Measurements from ENCODE around the gene EPHA6. TPM values are rescaled to one million over a fixed set of nuclear protein-coding genes. Genes with fewer than 3 reads are reported as not detected.

EPHA6 gene
- total RNA-seq, 1 experiment from 2014 or later, result 2.7 TPM

DNA sequence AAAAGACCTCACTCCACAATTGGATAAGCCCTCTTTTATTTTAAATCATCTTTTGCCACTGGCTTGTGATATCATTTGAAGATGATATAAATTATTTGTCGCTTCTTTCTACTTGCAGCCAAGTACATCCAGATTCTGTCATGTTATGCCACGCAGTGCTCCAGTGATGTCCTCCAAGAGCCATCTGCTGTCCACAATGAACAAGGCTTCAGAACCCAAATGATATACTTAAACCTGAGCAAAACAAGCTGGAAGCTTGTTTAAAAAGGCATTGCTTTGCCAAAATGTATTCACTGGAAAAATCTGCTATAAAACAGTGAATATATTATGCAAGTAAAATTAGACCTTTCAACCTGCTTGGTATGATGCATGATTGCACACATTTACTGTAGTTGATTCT is 891.4 kb downstream of the EPHA6 start:
- Mint-ChIP-seq H3K4me3 (ENCODE audit: unreplicated experiment) (no peak overlapping the region), H3K9me3 (ENCODE audit: unreplicated experiment) (no peaks in the 10 kb centered on the region), H3K36me3 (ENCODE audit: insufficient read depth, unreplicated experiment) (no peaks in the 10 kb centered on the region), H3K27me3 (ENCODE audit: insufficient read depth, unreplicated experiment) (peaks cover 2% of the 10 kb centered on the region), H3K27ac (ENCODE audit: unreplicated experiment) (no peak overlapping the region), H3K4me1 (ENCODE audit: low read depth, unreplicated experiment) (no peaks in the 10 kb centered on the region)
- no peaks in the 10 kb centered on the region for H3K4me1 ChIP-seq
- H3K9me3 ChIP-seq, result no peaks in the 10 kb centered on the region; the same call in 1 of the 2 replicates
- BruUV-seq (replicated peaks), result no TSS peak
- no peaks in the 10 kb centered on the region for H3K27me3 ChIP-seq (replicated peaks; ENCODE audit: control insufficient read depth, insufficient read depth, low read length)
- no peak for DNase-seq
- POLR2A ChIA-PET, result no interaction called here
- no peak overlapping the region for H3K4me3 ChIP-seq (ENCODE audit: low read depth, low read length)
- intact Hi-C loops (cut with micrococcal nuclease; ENCODE audit: unreplicated experiment), result no loop called here
- CTCF ChIA-PET, result no interaction called here
- H3K36me3 ChIP-seq (ENCODE audit: control insufficient read depth, insufficient read depth, low read length), result no peaks in the 10 kb centered on the region
- TF ChIP-seq, protein P1, sequence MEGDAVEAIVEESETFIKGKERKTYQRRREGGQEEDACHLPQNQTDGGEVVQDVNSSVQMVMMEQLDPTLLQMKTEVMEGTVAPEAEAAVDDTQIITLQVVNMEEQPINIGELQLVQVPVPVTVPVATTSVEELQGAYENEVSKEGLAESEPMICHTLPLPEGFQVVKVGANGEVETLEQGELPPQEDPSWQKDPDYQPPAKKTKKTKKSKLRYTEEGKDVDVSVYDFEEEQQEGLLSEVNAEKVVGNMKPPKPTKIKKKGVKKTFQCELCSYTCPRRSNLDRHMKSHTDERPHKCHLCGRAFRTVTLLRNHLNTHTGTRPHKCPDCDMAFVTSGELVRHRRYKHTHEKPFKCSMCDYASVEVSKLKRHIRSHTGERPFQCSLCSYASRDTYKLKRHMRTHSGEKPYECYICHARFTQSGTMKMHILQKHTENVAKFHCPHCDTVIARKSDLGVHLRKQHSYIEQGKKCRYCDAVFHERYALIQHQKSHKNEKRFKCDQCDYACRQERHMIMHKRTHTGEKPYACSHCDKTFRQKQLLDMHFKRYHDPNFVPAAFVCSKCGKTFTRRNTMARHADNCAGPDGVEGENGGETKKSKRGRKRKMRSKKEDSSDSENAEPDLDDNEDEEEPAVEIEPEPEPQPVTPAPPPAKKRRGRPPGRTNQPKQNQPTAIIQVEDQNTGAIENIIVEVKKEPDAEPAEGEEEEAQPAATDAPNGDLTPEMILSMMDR (IDR thresholded peaks at IDR 0.05; ENCODE audit: insufficient read depth in 1 of 2, low read depth in 1 of 2, low read length in 1 of 2, severe bottlenecking in 1 of 2, unreplicated experiment in 1 of 2), result no peak

DNA sequence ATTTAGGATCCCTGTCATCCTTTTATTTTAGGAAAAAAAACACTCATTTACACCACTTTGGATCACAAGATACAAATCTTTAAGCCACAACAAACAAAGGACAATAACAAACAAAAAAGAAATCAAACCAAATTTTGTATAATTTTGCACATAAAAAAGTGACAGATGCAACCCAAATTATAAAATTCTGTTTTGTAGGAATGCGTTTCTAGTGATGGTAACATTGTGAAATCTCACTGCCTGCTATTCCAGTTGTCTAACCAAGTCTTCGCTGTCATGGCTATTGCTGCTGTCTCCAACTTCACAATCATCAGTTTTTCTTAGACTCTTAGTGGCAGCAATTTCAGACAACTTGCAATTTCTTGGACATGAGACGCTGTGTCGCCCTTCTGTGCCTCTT is 891.8 kb downstream of the EPHA6 start:
- H3K4me3 ChIP-seq (ENCODE audit: low read depth, low read length), result no peak overlapping the region
- H3K4me1 ChIP-seq, result no peaks in the 10 kb centered on the region
- no peaks in the 10 kb centered on the region for H3K27me3 Mint-ChIP-seq (ENCODE audit: insufficient read depth, unreplicated experiment)
- no peaks in the 10 kb centered on the region for H3K27me3 ChIP-seq (replicated peaks; ENCODE audit: control insufficient read depth, insufficient read depth, low read length)
- POLR2A ChIA-PET, result no interaction called here
- H3K4me1 Mint-ChIP-seq (ENCODE audit: low read depth, unreplicated experiment), result no peaks in the 10 kb centered on the region
- TF ChIP-seq, protein P1 (IDR thresholded peaks at IDR 0.05; ENCODE audit: insufficient read depth in 1 of 2, low read depth in 1 of 2, low read length in 1 of 2, severe bottlenecking in 1 of 2, unreplicated experiment in 1 of 2), result no peak
- intact Hi-C loops (cut with micrococcal nuclease; ENCODE audit: unreplicated experiment), result no loop called here
- H3K36me3 ChIP-seq (ENCODE audit: control insufficient read depth, insufficient read depth, low read length), result no peaks in the 10 kb centered on the region
- H3K4me3 Mint-ChIP-seq (ENCODE audit: unreplicated experiment), result no peak overlapping the region
- H3K9me3 Mint-ChIP-seq (ENCODE audit: unreplicated experiment), result no peaks in the 10 kb centered on the region
- H3K36me3 Mint-ChIP-seq (ENCODE audit: insufficient read depth, unreplicated experiment), result no peaks in the 10 kb centered on the region
- CTCF ChIA-PET, result no interaction called here
- no TSS peak for BruUV-seq (replicated peaks)
- H3K9me3 ChIP-seq, result no peaks in the 10 kb centered on the region; the same call in 1 of the 2 replicates
- no peak overlapping the region for H3K27ac Mint-ChIP-seq (ENCODE audit: unreplicated experiment)
- no peak for DNase-seq

DNA sequence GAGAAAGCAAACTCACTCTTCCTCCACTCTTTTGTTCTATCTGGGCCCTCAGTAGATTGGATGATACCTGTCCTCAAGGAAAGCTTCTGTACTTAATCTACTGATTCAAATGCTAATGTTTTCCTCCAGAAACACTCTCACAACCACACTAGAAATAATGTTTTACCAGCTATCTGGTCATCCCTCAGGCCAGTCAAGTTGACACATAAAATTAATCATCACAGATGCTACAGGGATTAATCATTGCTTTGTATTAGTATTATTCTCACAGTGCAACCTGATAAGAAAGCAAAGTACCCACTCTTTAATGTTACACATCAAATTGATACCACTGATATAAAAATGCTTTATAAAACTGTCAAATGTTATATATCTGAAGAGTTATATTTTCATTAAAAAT is 897.3 kb downstream of the EPHA6 start:
- ChIA-PET CTCF (no interaction called here), POLR2A (no interaction called here)
- no peak for DNase-seq
- no peak overlapping the region for H3K4me3 Mint-ChIP-seq (ENCODE audit: unreplicated experiment)
- no peak overlapping the region for H3K27ac Mint-ChIP-seq (ENCODE audit: unreplicated experiment)
- H3K27me3 Mint-ChIP-seq (ENCODE audit: insufficient read depth, unreplicated experiment), result peaks cover 6% of the 10 kb centered on the region
- no peaks in the 10 kb centered on the region for H3K9me3 Mint-ChIP-seq (ENCODE audit: unreplicated experiment)
- Histone ChIP-seq H3K4me3 (ENCODE audit: low read depth, low read length) (no peak overlapping the region), H3K4me1 (no peaks in the 10 kb centered on the region), H3K9me3 (no peaks in the 10 kb centered on the region; the same call in 1 of the 2 replicates), H3K27me3 (replicated peaks; ENCODE audit: control insufficient read depth, insufficient read depth, low read length) (no peaks in the 10 kb centered on the region), H3K36me3 (ENCODE audit: control insufficient read depth, insufficient read depth, low read length) (no peaks in the 10 kb centered on the region)
- no peaks in the 10 kb centered on the region for H3K4me1 Mint-ChIP-seq (ENCODE audit: low read depth, unreplicated experiment)
- H3K36me3 Mint-ChIP-seq (ENCODE audit: insufficient read depth, unreplicated experiment), result no peaks in the 10 kb centered on the region
- TF ChIP-seq, protein P1 (IDR thresholded peaks at IDR 0.05; ENCODE audit: insufficient read depth in 1 of 2, low read depth in 1 of 2, low read length in 1 of 2, severe bottlenecking in 1 of 2, unreplicated experiment in 1 of 2), result no peak
- intact Hi-C loops (cut with micrococcal nuclease; ENCODE audit: unreplicated experiment), result no loop called here
- no TSS peak for BruUV-seq (replicated peaks)

Data from Caco-2 (cell line).